GM06990 (cell line): ENCODE measurements around the gene UNC50.

ENCODE experiments used
- DNase-seq: peaks from one replicate; pipeline ENCODE4 v3.0.0-alpha.2; 2011; ENCODE audit not compliant: insufficient read length; ENCODE audit errors: extremely low read depth
- H3K27me3 ChIP-seq: replicated peaks from 2 replicates; pipeline ENCODE4 v1.6.0; 2011; ENCODE audit warnings: low read length; ENCODE audit not compliant: control insufficient read depth, insufficient read depth
- H3K36me3 ChIP-seq: 2 replicates; pipeline ENCODE4 v1.5.1; 2011; ENCODE audit warnings: low read length; ENCODE audit not compliant: control insufficient read depth, insufficient read depth
- H3K4me3 ChIP-seq: replicated peaks from 2 replicates; pipeline ENCODE4 v1.5.1; 2011; ENCODE audit warnings: low read depth, mild to moderate bottlenecking, control low read depth, low read length
- CTCF ChIP-seq: IDR thresholded peaks from 2 replicates; pipeline ENCODE4 v1.5.1; 2011; ENCODE audit warnings: low read length, control low read depth, mild to moderate bottlenecking, inconsistent platforms; ENCODE audit not compliant: insufficient read depth, poor library complexity, severe bottlenecking

UNC50 gene

GRCh38 chr2:98583816-98584618, 24.4 kb upstream of the UNC50 start:
- no peak overlapping the region for H3K4me3 ChIP-seq
- H3K27me3 ChIP-seq: no peaks in the 10 kb centered on the region
- TF ChIP-seq CTCF: no peak
- no peak for DNase-seq
- H3K36me3 ChIP-seq: peaks cover 17% of the 10 kb centered on the region

GRCh38 chr2:98585386-98585785, 23.0 kb upstream of the UNC50 start:
- TF ChIP-seq CTCF: no peak
- Histone ChIP-seq H3K4me3 (no peak overlapping the region), H3K36me3 (peaks cover 17% of the 10 kb centered on the region), H3K27me3 (no peaks in the 10 kb centered on the region)
- no peak for DNase-seq

GRCh38 chr2:98586551-98587140, 21.7 kb upstream of the UNC50 start:
- no peak for TF ChIP-seq CTCF
- no peak overlapping the region for H3K4me3 ChIP-seq

GRCh38 chr2:98588880-98589431, 19.4 kb upstream of the UNC50 start:
- Histone ChIP-seq H3K27me3 (no peaks in the 10 kb centered on the region), H3K36me3 (peaks cover 18% of the 10 kb centered on the region), H3K4me3 (no peak overlapping the region)
- no peak for DNase-seq
- TF ChIP-seq CTCF: no peak

More at GRCh38 chr2:98586551-98587140, 21.7 kb upstream of the UNC50 start:
- H3K36me3 ChIP-seq: peaks cover 17% of the 10 kb centered on the region
- H3K27me3 ChIP-seq: no peaks in the 10 kb centered on the region
- no peak for DNase-seq

GRCh38 chr2:98589489-98589888, 18.9 kb upstream of the UNC50 start:
- TF ChIP-seq CTCF: no peak
- H3K27me3 ChIP-seq: no peaks in the 10 kb centered on the region
- no peak overlapping the region for H3K4me3 ChIP-seq
- no peak for DNase-seq
- H3K36me3 ChIP-seq: peaks cover 17% of the 10 kb centered on the region
